Testis (tissue), 2 donors: ENCODE data around the gene COL21A1.

ENCODE experiments used
- CTCF ChIP-seq, 3 experiments: fragments of 450-650 bp in 2 of 3; fragments of 200-600 bp in 1 of 3; sonication (generic) in 1 of 3; IDR thresholded peaks; one replicate each; pipeline ENCODE4 v1.5.1; 2016 to 2019; ENCODE audit warnings: antibody characterized with exemption in 3 of 3, mild to moderate bottlenecking in 2 of 3, moderate library complexity in 1 of 3
- POLR2A ChIP-seq: fragments of 450-650 bp; IDR thresholded peaks from one replicate; pipeline ENCODE4 v1.6.1; 2017; ENCODE audit warnings: antibody characterized with exemption, mild to moderate bottlenecking, moderate library complexity

- TF ChIP-seq CTCF (IDR thresholded peaks at IDR 0.05) (no peak), POLR2A (no peak)
These were observed 23.4 kb downstream of the COL21A1 start for GRCh38 chr6:56223995-56224394.
